ENCODE data around the gene DENND6B. TPM values are rescaled to one million over a fixed set of nuclear protein-coding genes. Genes with fewer than 3 reads are reported as not detected.

Gene DENND6B
- total RNA-seq, 4 donors from 2014 or later = 5.4 to 14.9 (median 6.3) TPM

DNA sequence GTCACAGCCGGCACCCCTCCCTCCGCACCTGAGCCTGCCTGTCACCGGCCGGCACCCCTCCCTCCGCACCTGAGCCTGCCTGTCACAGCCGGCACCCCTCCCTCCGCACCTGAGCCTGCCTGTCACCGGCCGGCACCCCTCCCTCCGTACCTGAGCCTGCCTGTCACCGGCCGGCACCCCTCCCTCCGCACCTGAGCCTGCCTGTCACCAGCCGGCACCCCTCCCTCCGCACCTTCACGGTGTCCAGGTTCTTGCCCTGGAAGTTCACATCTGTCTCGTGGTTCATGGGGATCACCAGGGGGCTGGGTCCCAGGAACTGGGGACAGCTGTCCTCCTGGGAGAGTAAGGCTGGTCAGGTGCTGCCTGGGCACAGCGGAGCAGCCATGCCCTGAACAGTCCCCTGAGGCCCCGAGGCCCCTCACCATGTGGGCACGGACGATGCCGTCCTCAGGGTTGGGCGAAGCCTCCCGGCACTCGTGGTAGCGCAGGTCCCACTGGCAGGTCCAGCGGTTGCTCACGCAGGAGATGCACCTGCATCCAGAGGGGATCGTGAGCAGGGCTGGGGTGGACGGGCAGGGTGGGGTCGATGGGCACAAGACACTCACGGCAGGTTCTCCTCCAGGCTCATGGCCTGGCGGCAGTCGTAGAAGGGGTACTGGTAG lies 41.1 kb downstream of the DENND6B start:
- H3K36me3 ChIP-seq = peaks cover 0 to 94% (median 0%) of the 10 kb centered on the region in 3 donors
- no peak overlapping the region for H3K27ac ChIP-seq
- H3K9me3 ChIP-seq = no peaks in the 10 kb centered on the region
- no peak for DNase-seq
- H3K27me3 ChIP-seq = no peaks in the 10 kb centered on the region
- H3K4me1 ChIP-seq = peaks cover 0 to 8% (median 0%) of the 10 kb centered on the region in 4 donors
- no peak overlapping the region for H3K4me3 ChIP-seq
- TF ChIP-seq, protein P1, sequence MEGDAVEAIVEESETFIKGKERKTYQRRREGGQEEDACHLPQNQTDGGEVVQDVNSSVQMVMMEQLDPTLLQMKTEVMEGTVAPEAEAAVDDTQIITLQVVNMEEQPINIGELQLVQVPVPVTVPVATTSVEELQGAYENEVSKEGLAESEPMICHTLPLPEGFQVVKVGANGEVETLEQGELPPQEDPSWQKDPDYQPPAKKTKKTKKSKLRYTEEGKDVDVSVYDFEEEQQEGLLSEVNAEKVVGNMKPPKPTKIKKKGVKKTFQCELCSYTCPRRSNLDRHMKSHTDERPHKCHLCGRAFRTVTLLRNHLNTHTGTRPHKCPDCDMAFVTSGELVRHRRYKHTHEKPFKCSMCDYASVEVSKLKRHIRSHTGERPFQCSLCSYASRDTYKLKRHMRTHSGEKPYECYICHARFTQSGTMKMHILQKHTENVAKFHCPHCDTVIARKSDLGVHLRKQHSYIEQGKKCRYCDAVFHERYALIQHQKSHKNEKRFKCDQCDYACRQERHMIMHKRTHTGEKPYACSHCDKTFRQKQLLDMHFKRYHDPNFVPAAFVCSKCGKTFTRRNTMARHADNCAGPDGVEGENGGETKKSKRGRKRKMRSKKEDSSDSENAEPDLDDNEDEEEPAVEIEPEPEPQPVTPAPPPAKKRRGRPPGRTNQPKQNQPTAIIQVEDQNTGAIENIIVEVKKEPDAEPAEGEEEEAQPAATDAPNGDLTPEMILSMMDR (IDR thresholded peaks at IDR 0.05) = no peak
- no peak for TF ChIP-seq POLR2A (IDR thresholded peaks at IDR 0.05)

DNA sequence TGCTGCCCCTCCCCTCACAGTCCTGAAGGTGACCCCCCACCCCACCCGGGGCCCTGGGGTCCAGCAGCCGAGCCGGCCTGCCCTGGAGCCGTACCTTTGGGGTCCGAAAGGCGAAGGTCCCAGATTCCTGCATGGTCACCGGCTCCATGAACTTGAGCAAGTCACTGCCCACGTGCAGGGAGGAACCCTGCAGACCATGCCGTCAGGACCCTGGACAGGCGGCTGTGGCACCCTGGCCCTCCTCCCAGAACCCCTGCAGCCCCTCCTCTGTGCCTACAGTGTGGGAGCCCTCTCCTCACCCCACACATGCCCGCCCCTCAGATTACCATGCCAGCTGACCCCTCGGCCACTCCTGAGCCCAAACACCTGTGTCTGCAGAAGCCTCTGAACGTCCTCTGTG lies 42.3 kb downstream of the DENND6B start:
- Histone ChIP-seq H3K27me3 (no peaks in the 10 kb centered on the region), H3K9me3 (no peaks in the 10 kb centered on the region), H3K4me1 (peaks cover 0 to 8% (median 0%) of the 10 kb centered on the region in 4 donors), H3K4me3 (no peak overlapping the region), H3K27ac (no peak overlapping the region), H3K36me3 (peaks cover 0 to 94% (median 0%) of the 10 kb centered on the region in 3 donors)
- TF ChIP-seq, protein P1 (IDR thresholded peaks at IDR 0.05) = no peak
- TF ChIP-seq POLR2A (IDR thresholded peaks at IDR 0.05) = no peak
- no peak for DNase-seq

DNA sequence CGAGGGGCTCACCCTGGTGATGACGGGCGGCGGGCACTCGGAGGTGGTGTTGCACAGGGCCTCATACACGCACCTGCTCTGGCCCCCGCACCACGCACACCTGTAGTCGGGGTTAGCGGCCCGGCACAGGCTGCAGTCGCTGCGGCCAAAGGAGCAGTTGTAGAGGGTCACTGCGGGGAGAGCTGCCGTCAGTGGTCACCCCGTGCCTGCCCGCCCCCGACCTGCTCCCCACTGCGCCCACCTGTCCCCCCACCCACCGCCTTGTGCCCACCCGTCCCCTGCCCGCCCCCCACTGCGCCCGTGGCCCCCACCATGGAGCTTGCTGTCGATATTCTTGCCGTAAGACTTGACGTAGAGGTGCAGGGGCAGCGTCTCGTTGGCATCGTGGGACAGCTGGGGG lies 43.0 kb downstream of the DENND6B start:
- peaks cover 0 to 94% (median 0%) of the 10 kb centered on the region in 3 donors for H3K36me3 ChIP-seq
- H3K4me3 ChIP-seq = no peak overlapping the region
- DNase-seq = no peak
- TF ChIP-seq, protein P1 (IDR thresholded peaks at IDR 0.05) = no peak
- no peak for TF ChIP-seq POLR2A (IDR thresholded peaks at IDR 0.05)
- H3K9me3 ChIP-seq = no peaks in the 10 kb centered on the region
- H3K27ac ChIP-seq = no peak overlapping the region
- H3K27me3 ChIP-seq = no peaks in the 10 kb centered on the region
- peaks cover 0 to 8% (median 0%) of the 10 kb centered on the region in 4 donors for H3K4me1 ChIP-seq

DNA sequence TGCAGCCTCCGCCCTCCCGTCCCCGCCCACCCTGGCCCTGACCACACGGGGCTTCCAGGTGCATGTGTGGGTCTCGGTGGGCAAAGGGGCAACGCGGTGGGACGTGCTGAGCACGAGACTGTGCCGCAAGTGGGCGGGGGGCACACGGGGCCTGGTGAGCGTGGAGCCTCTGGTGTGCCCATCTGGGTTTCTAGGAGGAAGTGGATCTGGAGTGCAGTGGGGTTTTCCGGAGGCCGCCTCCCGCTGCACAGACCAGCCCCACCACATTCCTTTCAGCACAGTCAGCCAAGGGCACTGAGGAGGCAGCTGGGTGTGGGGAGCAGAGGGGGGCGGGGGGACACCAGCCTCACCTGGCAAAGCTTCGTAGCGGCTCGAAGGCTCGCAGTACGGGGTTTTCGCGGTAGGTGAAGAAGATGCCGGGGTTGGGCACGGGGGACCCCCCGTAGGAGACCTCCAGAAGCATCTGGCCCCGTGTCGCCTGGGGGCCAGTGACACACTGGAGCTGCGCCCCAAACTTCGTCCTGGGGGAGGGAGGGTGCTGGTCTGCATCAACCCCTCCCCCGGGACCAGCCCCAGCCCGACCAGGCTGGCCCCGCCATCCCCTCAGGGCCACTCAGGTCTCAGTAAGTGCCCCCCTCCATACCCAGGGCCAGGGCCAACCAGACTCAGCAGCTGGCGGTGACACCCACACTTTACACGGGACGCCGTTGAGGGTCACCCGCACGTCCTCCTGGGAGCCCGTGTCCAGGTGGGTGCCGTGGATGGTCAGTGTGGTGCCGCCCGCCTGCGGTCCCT lies 44.3 kb downstream of the DENND6B start:
- H3K36me3 ChIP-seq = peaks cover 0 to 94% (median 0%) of the 10 kb centered on the region in 3 donors
- H3K4me3 ChIP-seq = no peak overlapping the region
- H3K27me3 ChIP-seq = no peaks in the 10 kb centered on the region
- H3K9me3 ChIP-seq = no peaks in the 10 kb centered on the region
- TF ChIP-seq, protein P1 (IDR thresholded peaks at IDR 0.05) = no peak
- no peak for TF ChIP-seq POLR2A (IDR thresholded peaks at IDR 0.05)
- DNase-seq = peak in 2 of 3 donors; percentile 76
- H3K27ac ChIP-seq = peak overlapping the region in 3 of 4 donors; percentile 19 to 62 (median 32)
- peaks cover 0 to 8% (median 0%) of the 10 kb centered on the region in 4 donors for H3K4me1 ChIP-seq

DNA sequence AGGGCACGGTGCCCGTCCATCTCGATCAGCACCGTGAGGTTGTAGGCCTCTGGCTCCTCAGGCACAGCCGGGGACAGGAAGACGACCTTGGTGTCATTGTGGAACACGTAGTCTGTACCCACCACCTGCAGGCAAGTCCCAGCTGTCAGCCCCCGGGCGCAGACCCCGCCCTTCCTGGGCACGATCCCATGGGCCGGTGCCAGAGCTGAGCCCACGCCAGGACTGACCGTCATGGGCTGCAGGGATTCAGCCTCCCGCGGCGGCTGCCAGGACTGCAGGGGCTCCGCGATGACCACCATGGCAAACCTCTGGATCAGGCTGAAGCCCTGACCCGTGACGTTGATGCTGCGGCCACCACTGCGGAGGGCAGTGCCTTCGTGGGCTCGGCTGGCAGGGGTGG lies 44.9 kb downstream of the DENND6B start:
- Histone ChIP-seq H3K27me3 (no peaks in the 10 kb centered on the region), H3K36me3 (peaks cover 0 to 94% (median 0%) of the 10 kb centered on the region in 3 donors), H3K4me1 (peaks cover 0 to 8% (median 0%) of the 10 kb centered on the region in 4 donors), H3K4me3 (no peak overlapping the region), H3K27ac (peak overlapping the region in 3 of 4 donors; percentile 19 to 62 (median 32)), H3K9me3 (no peaks in the 10 kb centered on the region)
- TF ChIP-seq, protein P1 (IDR thresholded peaks at IDR 0.05) = no peak
- no peak for TF ChIP-seq POLR2A (IDR thresholded peaks at IDR 0.05)
- DNase-seq = no peak

Data from Peyer's patch (tissue), 4 donors.